Left hindlimb (tissue), 1 donor: ENCODE results near the gene TMEM235.
A peak's percentile ranks its signal among the peaks of the same experiment; 100 is the strongest.

Experiments used
- DNase-seq: peaks from one replicate; pipeline ENCODE4 v3.0.0-alpha.2; 2018

TMEM235 gene

GRCh38 chr17:78219396-78220150 is 11.9 kb upstream of the TMEM235 start:
- DNase-seq = no peak

GRCh38 chr17:78223061-78223460 is 8.4 kb upstream of the TMEM235 start:
- DNase-seq = no peak

GRCh38 chr17:78223765-78224164 is 7.7 kb upstream of the TMEM235 start:
- no peak for DNase-seq

GRCh38 chr17:78224231-78225087 is 7.0 kb upstream of the TMEM235 start:
- DNase-seq = no peak

GRCh38 chr17:78225088-78225865 is 6.2 kb upstream of the TMEM235 start:
- no peak for DNase-seq

GRCh38 chr17:78226055-78226758 is 5.2 kb upstream of the TMEM235 start:
- DNase-seq = no peak

GRCh38 chr17:78226759-78227454 is 4.5 kb upstream of the TMEM235 start:
- DNase-seq = no peak

- no peak for DNase-seq
Observed at GRCh38 chr17:78227455-78227916, 3.9 kb upstream of the TMEM235 start.

GRCh38 chr17:78228176-78228575 is 3.3 kb upstream of the TMEM235 start:
- DNase-seq = no peak

- DNase-seq = no peak
Observed at GRCh38 chr17:78230252-78230962, 1.0 kb upstream of the TMEM235 start.

GRCh38 chr17:78231991-78232858 is 794 bp downstream of the TMEM235 start:
- DNase-seq = peak; percentile 36

- no peak for DNase-seq
Observed at GRCh38 chr17:78232859-78233173, 1.4 kb downstream of the TMEM235 start.

- peak; percentile 25 for DNase-seq
Observed at GRCh38 chr17:78233678-78234077, 2.2 kb downstream of the TMEM235 start.

- no peak for DNase-seq
Observed at GRCh38 chr17:78234261-78234865, 2.9 kb downstream of the TMEM235 start.

GRCh38 chr17:78235022-78235421 is 3.6 kb downstream of the TMEM235 start:
- DNase-seq = peak; percentile 63

- peak; percentile 24 for DNase-seq
Observed at GRCh38 chr17:78235885-78236284, 4.5 kb downstream of the TMEM235 start.

- DNase-seq = peak; percentile 34
Observed at GRCh38 chr17:78236362-78237127, 5.1 kb downstream of the TMEM235 start.

- peak; percentile 71 for DNase-seq
Observed at GRCh38 chr17:78237401-78238012, 6.1 kb downstream of the TMEM235 start.
